Fibroblast of gingiva (primary cell): ENCODE results near the gene SLC25A21.

Source experiments
- DNase-seq: peaks from one replicate; pipeline ENCODE4 v3.0.0-alpha.2; 2011; ENCODE audit warnings: low read depth

The SLC25A21 gene

GRCh38 chr14:37045340-37046061, 126.9 kb downstream of the SLC25A21 start:
- DNase-seq: no peak

GRCh38 chr14:37037636-37038387, 134.6 kb downstream of the SLC25A21 start:
- peak; percentile 31 for DNase-seq

- DNase-seq: peak; percentile 34
Observed at GRCh38 chr14:37036669-37037341, 135.6 kb downstream of the SLC25A21 start.

- no peak for DNase-seq
Observed at GRCh38 chr14:37035401-37035800, 137.0 kb downstream of the SLC25A21 start.

- DNase-seq: peak; percentile 65
Observed at GRCh38 chr14:37034410-37035285, 137.8 kb downstream of the SLC25A21 start.

GRCh38 chr14:37032863-37033262, 139.5 kb downstream of the SLC25A21 start:
- no peak for DNase-seq

- DNase-seq: peak; percentile 73
Observed at GRCh38 chr14:37027188-37027824, 145.1 kb downstream of the SLC25A21 start.

- DNase-seq: no peak
Observed at GRCh38 chr14:37023875-37024565, 148.4 kb downstream of the SLC25A21 start.

- no peak for DNase-seq
Observed at GRCh38 chr14:37021390-37021789, 151.0 kb downstream of the SLC25A21 start.

GRCh38 chr14:37019488-37019887, 152.9 kb downstream of the SLC25A21 start:
- DNase-seq: no peak

- peak; percentile 69 for DNase-seq
Observed at GRCh38 chr14:37018571-37019240, 153.7 kb downstream of the SLC25A21 start.

GRCh38 chr14:37013078-37013477, 159.3 kb downstream of the SLC25A21 start:
- DNase-seq: no peak

- no peak for DNase-seq
Observed at GRCh38 chr14:36998686-36999085, 173.7 kb downstream of the SLC25A21 start.

GRCh38 chr14:36997843-36998242, 174.6 kb downstream of the SLC25A21 start:
- DNase-seq: peak; percentile 26

GRCh38 chr14:36996857-36997590, 175.4 kb downstream of the SLC25A21 start:
- no peak for DNase-seq

- DNase-seq: peak; percentile 44
Observed at GRCh38 chr14:36996133-36996856, 176.1 kb downstream of the SLC25A21 start.

- DNase-seq: no peak
Observed at GRCh38 chr14:36989806-36990205, 182.6 kb downstream of the SLC25A21 start.

GRCh38 chr14:36988989-36989388, 183.4 kb downstream of the SLC25A21 start:
- DNase-seq: no peak

GRCh38 chr14:36988568-36988967, 183.8 kb downstream of the SLC25A21 start:
- DNase-seq: peak; percentile 6
